NCI-H1694 treated with DMSO at 0.1 percent for 48 hours (cell line): ENCODE measurements around the gene ZNF791.
"Not testable (repeated sequence)": the region's sequence is repeated elsewhere in the genome, so short reads cannot be mapped to it uniquely, and the experiment has no call there.

Experiments
- DNase-seq: peaks from one replicate; lab custom pipeline; 2025; lab: John Stamatoyannopoulos, UW

Gene ZNF791

GRCh38 chr19:12667731-12668302 lies 57.1 kb downstream of the ZNF791 start:
- DNase-seq: no peak

GRCh38 chr19:12668346-12668745 lies 57.6 kb downstream of the ZNF791 start:
- DNase-seq: no peak

GRCh38 chr19:12668932-12669269 lies 58.2 kb downstream of the ZNF791 start:
- no peak for DNase-seq

GRCh38 chr19:12669270-12670158 lies 58.8 kb downstream of the ZNF791 start:
- peak; percentile 62 for DNase-seq

- no peak for DNase-seq
These were observed 59.6 kb downstream of the ZNF791 start for GRCh38 chr19:12670159-12670928.

GRCh38 chr19:12672744-12673143 lies 62.0 kb downstream of the ZNF791 start:
- peak; percentile 5 for DNase-seq

GRCh38 chr19:12675399-12675798 lies 64.7 kb downstream of the ZNF791 start:
- DNase-seq: no peak

- DNase-seq: no peak
These were observed 65.2 kb downstream of the ZNF791 start for GRCh38 chr19:12675940-12676339.

GRCh38 chr19:12676384-12676792 lies 65.7 kb downstream of the ZNF791 start:
- DNase-seq: peak; percentile 17

GRCh38 chr19:12676928-12677327 lies 66.2 kb downstream of the ZNF791 start:
- DNase-seq: no peak

- not testable (repeated sequence) for DNase-seq
These were observed 67.3 kb downstream of the ZNF791 start for GRCh38 chr19:12678039-12678438.

- no peak for DNase-seq
These were observed 69.3 kb downstream of the ZNF791 start for GRCh38 chr19:12680034-12680433.

- DNase-seq: peak; percentile 92
These were observed 70.6 kb downstream of the ZNF791 start, which contains the start of gene DHPS for GRCh38 chr19:12681074-12681987. Gene DHPS, minus strand, starts transcription at chr19:12681880. Its CDS starts 114 bp downstream, at chr19:12681766.
